Measurements from ENCODE around the gene LAG3. TPM values are rescaled to one million over a fixed set of nuclear protein-coding genes. Genes with fewer than 3 reads are reported as not detected.

The LAG3 gene
- total RNA-seq, result under 1 TPM in 1 of 4 donors, not detected in 3; 0.13 TPM

GRCh38 chr12:6772331-6772695 lies at the start of gene LAG3:
Gene LAG3, plus strand, starts transcription at chr12:6772520. Its CDS starts 333 bp downstream, at chr12:6772853.
- Histone ChIP-seq H3K27ac (peak within 1 kb of the TSS in 1 of 3 donors; percentile 42), H3K9me3 (no peaks in the 10 kb centered on the region), H3K4me3 (replicated peaks in 1 of 3) (no peak within 1 kb of the TSS), H3K36me3 (peaks cover 9 to 11% of the 10 kb centered on the region in 2 donors), H3K4me1 (peaks cover 14 to 32% of the 10 kb centered on the region in 2 donors), H3K27me3 (no peaks in the 10 kb centered on the region)
- no peak for DNase-seq
- 70 to 79% methylated on average over 13 to 15 of the region's 15 CpGs for WGBS, 2 donors
- intact Hi-C loops (cut with DNase I), result no loop called here
- TF ChIP-seq CTCF (IDR thresholded peaks at IDR 0.05), result no peak

- no peaks in the 10 kb centered on the region for H3K27me3 ChIP-seq
- H3K9me3 ChIP-seq, result no peaks in the 10 kb centered on the region
- DNase-seq, result no peak
- no peak overlapping the region for H3K27ac ChIP-seq
- H3K36me3 ChIP-seq, result peaks cover 0 to 1% of the 10 kb centered on the region in 2 donors
- no peak overlapping the region for H3K4me3 ChIP-seq (replicated peaks in 1 of 3)
- intact Hi-C loops (cut with DNase I), result loop anchor here (10.0 kb wide), 1 partner anchor 58 kb away; the partner anchor contains the start of gene ING4
- H3K4me1 ChIP-seq, result peaks cover 4 to 11% of the 10 kb centered on the region in 2 donors
- no peak for TF ChIP-seq CTCF (IDR thresholded peaks at IDR 0.05)
- TF ChIP-seq POLR2A (IDR thresholded peaks at IDR 0.05), result no peak
- 88 to 92% methylated on average over 3 of the region's 3 CpGs for WGBS, 2 donors
Measured at GRCh38 chr12:6722863-6723262, 49.5 kb upstream of the LAG3 start.

- peaks cover 9 to 11% of the 10 kb centered on the region in 2 donors for H3K36me3 ChIP-seq
Measured at GRCh38 chr12:6723607-6724408, 48.5 kb upstream of the LAG3 start, which contains the start of gene COPS7A. Gene COPS7A, plus strand, starts transcription at chr12:6724046. Its CDS starts 611 bp downstream, at chr12:6724657.

GRCh38 chr12:6724409-6724797 lies 47.9 kb upstream of the LAG3 start:
- Histone ChIP-seq H3K9me3 (no peaks in the 10 kb centered on the region), H3K4me1 (peaks cover 4 to 11% of the 10 kb centered on the region in 2 donors), H3K27ac (peak overlapping the region; percentile 51 to 69 (median 66)), H3K36me3 (peaks cover 15 to 17% of the 10 kb centered on the region in 2 donors), H3K4me3 (replicated peaks in 1 of 3) (peak overlapping the region; percentile 29 to 47 (median 37)), H3K27me3 (no peaks in the 10 kb centered on the region)
- intact Hi-C loops (cut with DNase I), result loop anchor here (10.0 kb wide), 1 partner anchor 60 kb away; the partner anchor contains the start of gene ING4
- 8 to 10% methylated on average over 9 to 10 of the region's 10 CpGs for WGBS, 2 donors
- DNase-seq, result peak; percentile 19 to 26
- TF ChIP-seq CTCF (IDR thresholded peaks at IDR 0.05) (no peak), POLR2A (IDR thresholded peaks at IDR 0.05) (no peak)

More at GRCh38 chr12:6723607-6724408, 48.5 kb upstream of the LAG3 start, which contains the start of gene COPS7A:
- H3K4me1 ChIP-seq, result peaks cover 4 to 11% of the 10 kb centered on the region in 2 donors
- intact Hi-C loops (cut with DNase I), result loop anchor here (10.0 kb wide), 1 partner anchor 59 kb away; the partner anchor contains the start of gene ING4
- H3K27ac ChIP-seq, result peak within 1 kb of the TSS; percentile 51 to 69 (median 66)
- 0 to 1% methylated on average over 28 of the region's 49 CpGs for WGBS, 2 donors
- no peaks in the 10 kb centered on the region for H3K27me3 ChIP-seq
- peak; percentile 99 for DNase-seq
- H3K4me3 ChIP-seq (replicated peaks in 1 of 3), result peak within 1 kb of the TSS; percentile 29 to 47 (median 37)
- no peaks in the 10 kb centered on the region for H3K9me3 ChIP-seq
- TF ChIP-seq CTCF (IDR thresholded peaks at IDR 0.05) (peak in 1 of 6 experiments; percentile 6), POLR2A (IDR thresholded peaks at IDR 0.05) (peak in 1 of 2 donors; percentile 64)

GRCh38 chr12:6725350-6725749 lies 47.0 kb upstream of the LAG3 start:
- Histone ChIP-seq H3K36me3 (peaks cover 25 to 26% of the 10 kb centered on the region in 2 donors), H3K4me1 (peaks cover 4 to 11% of the 10 kb centered on the region in 2 donors), H3K4me3 (replicated peaks in 1 of 3) (no peak overlapping the region), H3K27ac (no peak overlapping the region), H3K27me3 (no peaks in the 10 kb centered on the region), H3K9me3 (no peaks in the 10 kb centered on the region)
- intact Hi-C loops (cut with DNase I), result loop anchor here (5.0 to 10.0 kb wide), 2 partner anchors 33 to 61 kb away; partner anchors contain the start of gene ING4
- WGBS, 2 donors, result 94 to 97% methylated on average over 7 of the region's 7 CpGs
- TF ChIP-seq POLR2A (IDR thresholded peaks at IDR 0.05) (no peak), CTCF (IDR thresholded peaks at IDR 0.05) (no peak)
- no peak for DNase-seq

Measured in thyroid gland (tissue), 4 donors.